ENCODE data around the gene ABLIM2.
"Not testable (repeated sequence)": the region's sequence is repeated elsewhere in the genome, so short reads cannot be mapped to it uniquely, and the experiment has no call there.

ABLIM2 gene

GRCh38 chr4:7950301-7951092 lies 208.1 kb downstream of the ABLIM2 start:
- no peak for DNase-seq

- DNase-seq: no peak
Measured at GRCh38 chr4:7949759-7950158, 208.9 kb downstream of the ABLIM2 start.

- DNase-seq: no peak
Measured at GRCh38 chr4:7947927-7948326, 210.7 kb downstream of the ABLIM2 start.

- DNase-seq: no peak
Measured at GRCh38 chr4:7945709-7946380, 212.8 kb downstream of the ABLIM2 start.

GRCh38 chr4:7944599-7945220 lies 213.9 kb downstream of the ABLIM2 start:
- DNase-seq: no peak

- not testable (repeated sequence) for DNase-seq
Measured at GRCh38 chr4:7943688-7944087, 214.9 kb downstream of the ABLIM2 start.

GRCh38 chr4:7943211-7943610 lies 215.4 kb downstream of the ABLIM2 start:
- DNase-seq: no peak

- DNase-seq: no peak
Measured at GRCh38 chr4:7941965-7942496, 216.6 kb downstream of the ABLIM2 start.

GRCh38 chr4:7941111-7941964 lies 217.3 kb downstream of the ABLIM2 start:
- DNase-seq: no peak

- peak; percentile 63 for DNase-seq
Measured at GRCh38 chr4:7939377-7940108, 219.1 kb downstream of the ABLIM2 start, which contains the start of gene AFAP1. TSS of gene AFAP1 (minus strand) at chr4:7939861. CDS start at chr4:7872078, 67,783 bp downstream.

- no peak for DNase-seq
Measured at GRCh38 chr4:7938609-7939376, 219.8 kb downstream of the ABLIM2 start.

GRCh38 chr4:7938266-7938608 lies 220.4 kb downstream of the ABLIM2 start:
- DNase-seq: no peak

GRCh38 chr4:7937006-7937405 lies 221.6 kb downstream of the ABLIM2 start:
- DNase-seq: no peak

GRCh38 chr4:7933651-7934510 lies 224.7 kb downstream of the ABLIM2 start:
- DNase-seq: no peak

GRCh38 chr4:7932287-7932686 lies 226.3 kb downstream of the ABLIM2 start:
- DNase-seq: no peak

GRCh38 chr4:7929118-7929951 lies 229.3 kb downstream of the ABLIM2 start:
- peak; percentile 8 for DNase-seq

- no peak for DNase-seq
Measured at GRCh38 chr4:7928711-7929110, 229.9 kb downstream of the ABLIM2 start.

- no peak for DNase-seq
Measured at GRCh38 chr4:7926822-7927221, 231.8 kb downstream of the ABLIM2 start.

GRCh38 chr4:7924570-7924969 lies 234.0 kb downstream of the ABLIM2 start:
- DNase-seq: no peak
